Activated T-helper 9 cell treated with anti-CD3 and anti-CD28 coated beads, Interleukin-2, amount 50 U/mL, for 16 hours (primary cell): ENCODE measurements around the gene TTLL9.
A peak's percentile ranks its signal among the peaks of the same experiment; 100 is the strongest.

ENCODE experiments used
- DNase-seq: peaks from one replicate; pipeline ENCODE4 v3.0.0-alpha.2; 2020; ENCODE audit warnings: low read depth

TTLL9 gene

GRCh38 chr20:31859266-31859997 lies 11.0 kb upstream of the TTLL9 start:
- no peak for DNase-seq

- DNase-seq = no peak
Measured at GRCh38 chr20:31859998-31860380, 10.4 kb upstream of the TTLL9 start.

GRCh38 chr20:31860390-31861134 lies 9.9 kb upstream of the TTLL9 start:
- no peak for DNase-seq

GRCh38 chr20:31861135-31861384 lies 9.4 kb upstream of the TTLL9 start:
- DNase-seq = no peak

GRCh38 chr20:31861385-31862156 lies 8.9 kb upstream of the TTLL9 start:
- peak; percentile 52 for DNase-seq

- no peak for DNase-seq
Measured at GRCh38 chr20:31862157-31862470, 8.3 kb upstream of the TTLL9 start.

- no peak for DNase-seq
Measured at GRCh38 chr20:31862506-31862905, 7.9 kb upstream of the TTLL9 start.

GRCh38 chr20:31863296-31864085 lies 6.9 kb upstream of the TTLL9 start:
- no peak for DNase-seq

GRCh38 chr20:31864521-31865400 lies 5.7 kb upstream of the TTLL9 start:
- DNase-seq = no peak

GRCh38 chr20:31866221-31866620 lies 4.2 kb upstream of the TTLL9 start:
- no peak for DNase-seq

GRCh38 chr20:31868853-31869672 lies 1.4 kb upstream of the TTLL9 start:
- no peak for DNase-seq

- DNase-seq = no peak
Measured at GRCh38 chr20:31869673-31869941, 827 bp upstream of the TTLL9 start.

GRCh38 chr20:31870726-31871617 lies 538 bp downstream of the TTLL9 start:
- no peak for DNase-seq

GRCh38 chr20:31871618-31871954 lies 1.2 kb downstream of the TTLL9 start:
- no peak for DNase-seq

GRCh38 chr20:31872406-31872805 lies 2.0 kb downstream of the TTLL9 start:
- DNase-seq = no peak

GRCh38 chr20:31875671-31876070 lies 5.2 kb downstream of the TTLL9 start:
- DNase-seq = no peak

- no peak for DNase-seq
Measured at GRCh38 chr20:31877684-31878083, 7.2 kb downstream of the TTLL9 start.

- peak; percentile 73 for DNase-seq
Measured at GRCh38 chr20:31879143-31879987, 8.9 kb downstream of the TTLL9 start.

GRCh38 chr20:31881945-31882344 lies 11.5 kb downstream of the TTLL9 start:
- DNase-seq = no peak
